Left hindlimb (tissue), 1 donor: Measurements from ENCODE around the gene MARVELD1.

Source experiments
- DNase-seq: peaks from one replicate; pipeline ENCODE4 v3.0.0-alpha.2; 2018

MARVELD1 gene

DNA sequence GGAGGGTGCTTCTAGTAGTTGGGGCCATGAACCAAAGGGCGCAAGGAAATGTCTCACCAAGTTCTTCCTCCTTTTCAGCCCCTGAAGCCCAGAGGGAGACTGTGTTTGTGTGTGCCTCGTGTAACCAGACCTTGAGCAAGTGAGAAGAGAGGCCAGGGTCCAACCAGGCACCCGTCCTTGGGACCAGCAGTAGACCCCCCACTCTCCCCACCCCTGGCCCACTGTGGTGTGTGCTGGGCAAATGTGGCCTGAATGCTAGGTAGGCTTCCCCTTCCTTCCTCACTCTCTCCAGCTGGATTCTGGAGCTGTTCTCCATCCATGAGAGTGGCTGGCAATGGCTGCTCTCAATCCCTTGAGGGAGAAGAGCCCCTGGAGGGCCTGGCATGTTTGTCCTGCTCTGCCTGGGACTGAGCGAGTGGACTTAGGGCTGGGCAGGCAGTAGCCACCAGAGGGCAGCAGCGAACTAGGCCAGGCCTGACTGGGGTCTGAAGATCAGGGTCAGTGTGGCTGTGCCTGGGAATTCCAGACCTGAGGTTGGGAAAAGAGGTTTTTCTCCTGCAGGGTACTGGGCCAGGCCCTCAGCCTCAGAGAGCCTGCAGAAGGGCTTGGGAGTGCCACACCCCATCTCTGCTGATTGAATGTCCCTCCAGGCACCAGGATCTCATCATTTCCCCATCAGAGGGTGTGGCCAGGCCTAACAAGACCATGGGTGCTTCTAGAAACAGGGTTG, 45.8 kb downstream of the MARVELD1 start:
- no peak for DNase-seq

DNA sequence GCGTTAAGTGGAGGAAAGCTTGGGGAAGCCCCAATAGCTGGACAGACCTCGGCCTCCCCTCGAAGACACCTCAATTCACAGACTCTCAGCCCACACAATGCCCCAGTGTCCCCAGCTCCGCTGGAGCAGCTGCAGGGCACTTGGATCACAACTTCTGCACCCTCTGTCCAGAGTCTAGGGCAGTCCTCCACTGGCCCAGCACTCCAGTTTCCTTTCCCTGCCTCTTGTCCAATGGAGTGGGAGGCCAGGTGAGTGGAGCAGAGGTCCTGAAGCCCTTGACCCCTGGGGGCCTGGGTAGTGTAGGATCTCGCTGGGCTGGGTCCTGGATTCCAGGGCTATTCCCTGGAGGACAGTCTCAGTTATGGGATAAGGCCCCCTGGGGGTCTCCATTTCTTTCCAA, 46.4 kb downstream of the MARVELD1 start:
- no peak for DNase-seq

DNA sequence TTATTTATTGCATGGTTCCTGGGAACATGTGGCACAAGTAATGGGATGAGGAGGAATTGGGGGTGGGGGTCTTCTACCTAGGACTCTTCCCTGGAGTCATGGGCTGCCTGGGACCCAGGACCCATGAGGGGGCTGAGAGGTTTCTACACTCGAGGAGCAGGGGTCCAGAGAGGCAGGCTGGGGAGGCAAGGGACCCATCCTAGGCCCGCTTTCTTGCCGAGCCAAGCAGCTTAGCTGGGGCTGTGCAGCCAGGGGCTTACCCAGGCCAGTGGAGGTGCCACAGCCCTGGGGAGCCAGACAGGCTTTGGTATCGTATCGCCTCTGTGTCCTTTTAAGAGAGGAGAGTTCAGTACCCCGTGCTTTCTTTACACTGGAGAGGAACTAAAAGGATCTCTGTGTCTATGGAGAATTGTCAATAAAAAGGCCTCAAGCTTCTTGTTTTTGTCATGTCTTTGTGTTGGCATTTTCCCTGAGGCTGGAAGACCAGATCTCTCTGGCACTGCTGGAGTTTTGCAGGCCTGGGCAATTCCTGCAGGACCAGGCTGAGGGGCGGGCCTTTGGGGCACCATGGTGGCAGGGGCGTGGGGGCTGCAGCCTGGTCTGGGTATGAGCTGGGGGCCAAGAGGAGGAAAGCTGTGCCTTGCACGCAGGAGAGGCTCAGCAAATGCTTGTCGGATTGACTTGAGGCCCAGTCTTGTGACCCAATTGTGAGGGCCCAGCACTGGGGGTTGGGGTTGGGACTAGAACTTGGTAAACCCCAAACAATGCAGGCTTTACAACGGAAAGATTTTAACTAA, 47.1 kb downstream of the MARVELD1 start:
- no peak for DNase-seq

- no peak for DNase-seq
These were observed 47.9 kb downstream of the MARVELD1 start for GRCh38 chr10:97761331-97761865.

GRCh38 chr10:97762056-97762455, 48.5 kb downstream of the MARVELD1 start:
- no peak for DNase-seq

DNA sequence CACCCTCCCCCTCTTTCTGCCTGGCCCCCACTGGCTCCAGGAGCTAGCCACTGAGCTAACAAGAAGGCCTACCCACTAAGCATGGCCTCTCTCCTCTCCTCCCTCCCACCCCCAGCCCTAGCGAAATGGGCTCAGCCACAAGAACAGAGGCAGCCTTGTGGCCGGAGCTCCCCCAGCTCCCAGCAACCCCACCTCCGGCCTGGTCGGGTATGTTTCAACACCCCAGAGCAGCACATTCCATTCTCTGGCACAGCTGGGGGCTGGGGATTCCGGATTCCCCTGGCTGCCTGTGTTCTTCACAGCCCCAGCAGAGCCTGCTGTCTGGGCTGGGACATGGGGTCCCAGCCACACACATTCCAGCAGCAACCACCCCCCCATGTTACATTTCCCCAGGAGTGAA, 49.3 kb downstream of the MARVELD1 start:
- peak; percentile 63 for DNase-seq

DNA sequence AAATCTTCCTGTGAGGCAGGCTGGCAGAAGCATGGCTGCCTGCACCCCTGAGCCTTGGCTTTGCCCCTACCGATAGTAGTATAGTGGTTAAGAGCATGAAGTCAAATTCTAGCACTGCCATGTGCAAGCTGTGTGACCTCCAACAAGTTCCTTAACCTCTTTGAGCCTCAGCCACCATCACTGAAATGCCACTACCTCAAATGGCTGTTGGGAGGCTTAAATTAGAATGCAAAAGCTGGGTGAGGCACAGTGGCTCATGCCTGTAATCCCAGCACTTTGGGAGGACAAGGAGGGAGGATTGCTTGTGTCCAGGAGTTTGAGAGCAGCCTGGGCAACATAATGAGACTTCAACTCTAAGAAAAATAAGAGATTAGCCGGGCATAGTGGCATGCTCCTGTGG, 49.9 kb downstream of the MARVELD1 start:
- DNase-seq: no peak

- DNase-seq: no peak
These were observed 50.4 kb downstream of the MARVELD1 start for GRCh38 chr10:97763947-97764346.

DNA sequence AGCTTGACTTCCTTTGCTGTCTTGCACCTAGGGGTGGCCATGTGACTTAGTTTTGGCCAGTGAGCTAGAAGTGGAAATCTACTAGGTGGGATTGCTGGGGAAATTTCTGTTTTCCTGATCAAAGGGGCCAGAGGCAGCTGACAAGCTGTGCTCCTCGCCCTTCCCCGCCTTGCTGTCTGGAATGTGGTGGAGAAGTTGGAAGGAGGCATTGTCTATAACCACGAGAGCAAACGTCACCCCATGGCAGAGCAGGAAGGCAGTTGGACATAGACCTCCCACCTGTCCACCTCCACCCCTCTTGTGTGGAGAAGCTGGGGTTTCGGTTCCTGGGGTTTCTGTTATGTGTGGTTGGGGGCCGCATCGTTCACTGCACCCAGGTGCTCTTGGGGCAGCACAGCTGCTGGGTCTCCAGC, 51.0 kb downstream of the MARVELD1 start:
- no peak for DNase-seq

DNA sequence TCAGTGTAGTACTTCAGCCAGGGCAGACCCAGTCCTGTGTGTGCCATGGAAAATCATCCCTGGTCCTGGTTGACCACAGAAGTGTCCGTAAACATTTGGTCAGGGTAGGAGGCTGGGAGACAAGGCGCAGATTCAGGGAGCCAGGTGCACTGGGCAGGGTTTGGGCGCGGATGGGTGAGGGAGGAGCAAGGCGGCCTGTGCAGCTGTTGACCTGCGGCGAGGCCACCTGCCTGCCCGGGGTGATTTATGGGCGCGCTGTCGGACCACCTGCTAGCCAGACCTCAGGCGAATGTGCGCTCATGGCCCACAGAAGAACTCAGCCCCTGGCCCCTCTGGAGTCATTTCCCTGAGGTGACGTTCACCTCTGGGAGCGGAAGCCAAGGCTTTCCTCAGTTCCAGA, 51.7 kb downstream of the MARVELD1 start:
- no peak for DNase-seq

GRCh38 chr10:97766106-97766810, 52.7 kb downstream of the MARVELD1 start:
- DNase-seq: no peak

DNA sequence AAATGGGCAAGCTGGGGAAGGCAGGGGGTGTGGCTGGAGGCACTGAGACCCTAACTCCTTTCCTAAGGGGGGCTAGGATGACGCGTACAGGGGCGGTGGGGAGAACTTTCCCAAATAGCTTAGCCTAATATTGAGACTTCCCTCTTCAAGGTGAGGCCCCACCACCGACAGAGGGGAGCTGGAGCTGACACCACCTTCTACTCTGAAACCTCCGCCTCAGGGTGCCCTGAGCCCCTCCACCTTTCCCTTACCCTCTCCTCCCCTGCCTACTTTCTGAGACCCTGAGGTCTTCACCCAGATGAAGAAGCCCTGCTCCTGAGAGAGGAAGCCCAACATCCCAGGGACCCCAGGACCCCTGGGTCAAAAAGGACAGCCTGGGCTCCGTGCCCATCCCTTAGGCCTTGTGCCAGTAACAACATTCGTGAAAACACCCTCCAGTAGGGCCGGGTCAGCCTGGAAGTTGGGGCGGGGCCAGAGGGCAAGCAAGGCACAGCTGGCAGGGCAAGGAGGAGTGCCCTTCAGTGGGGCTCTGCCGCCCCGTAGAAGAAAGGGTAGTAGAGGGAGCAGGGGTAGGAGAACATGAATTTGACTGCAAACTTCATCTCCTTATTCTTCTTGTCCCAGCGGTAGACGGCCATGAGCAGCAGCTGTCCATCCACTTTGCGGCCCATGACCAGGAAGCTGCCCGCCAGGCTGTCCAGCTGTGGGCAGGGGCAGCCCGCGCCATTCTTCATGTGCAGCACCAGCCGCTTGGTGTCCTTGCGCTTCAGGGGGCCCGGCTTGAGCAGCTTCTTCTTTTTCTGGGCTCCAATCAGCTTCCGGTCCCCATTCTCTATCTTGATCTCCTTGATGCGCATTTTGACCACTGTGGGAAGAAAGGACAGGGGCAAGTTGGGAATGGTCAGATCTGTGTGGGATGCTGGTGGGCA, 53.7 kb downstream of the MARVELD1 start:
- DNase-seq: no peak
